ENCODE measurements around the gene MTHFSD. TPM values are rescaled to one million over a fixed set of nuclear protein-coding genes. Genes with fewer than 3 reads are reported as not detected.

MTHFSD gene
- total RNA-seq, 1 experiment from 2014 or later: 4.7 TPM

- Histone ChIP-seq H2BK20ac (ENCODE audit: low read depth, low read length, poor library complexity, severe bottlenecking) (no peak overlapping the region), H3K27me3 (ENCODE audit: insufficient read depth, low read length) (peaks cover 12% of the 10 kb centered on the region), H3K27ac (ENCODE audit: insufficient read length, low read depth, low read length) (no peak overlapping the region), H3K79me1 (ENCODE audit: insufficient read depth, low read depth, low read length, poor library complexity, severe bottlenecking) (no peaks in the 10 kb centered on the region), H3K4ac (ENCODE audit: low read depth, low read length) (no peak overlapping the region), H2BK120ac (ENCODE audit: low read depth, low read length, poor library complexity, severe bottlenecking) (no peak overlapping the region), H4K91ac (ENCODE audit: insufficient read length, low read depth, low read length) (no peak overlapping the region), H3K56ac (ENCODE audit: insufficient read length, low read depth, low read length) (no peak overlapping the region), H4K8ac (replicated peaks; ENCODE audit: insufficient read length, low read depth, low read length) (no peak overlapping the region), H3K23me2 (ENCODE audit: insufficient read length, low read depth, low read length, poor library complexity, severe bottlenecking) (no peaks in the 10 kb centered on the region), H4K20me1 (ENCODE audit: control insufficient read depth, insufficient read depth, insufficient read length) (no peaks in the 10 kb centered on the region), H3K9me3 (ENCODE audit: control insufficient read depth, low read depth, low read length) (no peaks in the 10 kb centered on the region), H3K14ac (ENCODE audit: insufficient read depth, low read length) (no peak overlapping the region), H3K18ac (ENCODE audit: insufficient read length, low read depth, low read length) (no peak overlapping the region), H3K79me2 (ENCODE audit: insufficient read depth, low read length) (no peaks in the 10 kb centered on the region), H3K9ac (ENCODE audit: extremely low read depth, insufficient read length, low read length) (no peak overlapping the region), H2BK12ac (ENCODE audit: insufficient read length, low read depth, low read length) (no peak overlapping the region), H3K4me1 (ENCODE audit: insufficient read depth, low read length) (no peaks in the 10 kb centered on the region), H2BK5ac (ENCODE audit: insufficient read length, low read length) (no peak overlapping the region), H4K5ac (ENCODE audit: insufficient read length, low read depth, low read length) (no peak overlapping the region), H3K4me2 (ENCODE audit: insufficient read depth, insufficient read length, low read length) (no peak overlapping the region), H2AK5ac (ENCODE audit: insufficient read length, low read length) (no peak overlapping the region), H3K23ac (ENCODE audit: insufficient read length, low read depth, low read length) (no peak overlapping the region), H2BK15ac (ENCODE audit: low read depth, low read length) (no peak overlapping the region), H3T11ph (ENCODE audit: low read length) (no peak overlapping the region), H2AFZ (ENCODE audit: low read length) (no peak overlapping the region)
- Mint-ChIP-seq H3K27ac (no peak overlapping the region), H3K9me3 (no peaks in the 10 kb centered on the region; a peak in 1 of 5 replicates), H3K27me3 (ENCODE audit: low read depth) (peaks cover 56% of the 10 kb centered on the region), H3K4me3 (no peak overlapping the region), H3K4me1 (peaks cover 0 to 3% of the 10 kb centered on the region in 2 experiments; a peak in 1 of 4 replicates), H3K36me3 (ENCODE audit: insufficient read depth in 1 of 3, low read depth in 3 of 3) (no peaks in the 10 kb centered on the region)
- no CpG with 5 or more reads among the region's 12 CpGs for WGBS (ENCODE audit: extremely low coverage, insufficient read length, low lambda C conversion rate)
- no peak for DNase-seq
- TF ChIP-seq, protein P1, sequence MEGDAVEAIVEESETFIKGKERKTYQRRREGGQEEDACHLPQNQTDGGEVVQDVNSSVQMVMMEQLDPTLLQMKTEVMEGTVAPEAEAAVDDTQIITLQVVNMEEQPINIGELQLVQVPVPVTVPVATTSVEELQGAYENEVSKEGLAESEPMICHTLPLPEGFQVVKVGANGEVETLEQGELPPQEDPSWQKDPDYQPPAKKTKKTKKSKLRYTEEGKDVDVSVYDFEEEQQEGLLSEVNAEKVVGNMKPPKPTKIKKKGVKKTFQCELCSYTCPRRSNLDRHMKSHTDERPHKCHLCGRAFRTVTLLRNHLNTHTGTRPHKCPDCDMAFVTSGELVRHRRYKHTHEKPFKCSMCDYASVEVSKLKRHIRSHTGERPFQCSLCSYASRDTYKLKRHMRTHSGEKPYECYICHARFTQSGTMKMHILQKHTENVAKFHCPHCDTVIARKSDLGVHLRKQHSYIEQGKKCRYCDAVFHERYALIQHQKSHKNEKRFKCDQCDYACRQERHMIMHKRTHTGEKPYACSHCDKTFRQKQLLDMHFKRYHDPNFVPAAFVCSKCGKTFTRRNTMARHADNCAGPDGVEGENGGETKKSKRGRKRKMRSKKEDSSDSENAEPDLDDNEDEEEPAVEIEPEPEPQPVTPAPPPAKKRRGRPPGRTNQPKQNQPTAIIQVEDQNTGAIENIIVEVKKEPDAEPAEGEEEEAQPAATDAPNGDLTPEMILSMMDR (conservative IDR thresholded peaks at IDR 0.05): no peak
These were observed 30.0 kb upstream of the MTHFSD start for GRCh38 chr16:86584726-86585721.
